DND-41 (cell line): ENCODE results near the gene FBXO11.

Experiments used
- ATAC-seq: fragments of 200-7000 bp; cut with Tn5 transposase; 3 replicates; pipeline ENCODE4 v1.9.1; 2021; ENCODE audit warnings: low read depth; ENCODE audit not compliant: insufficient read depth
- DNase-seq: peaks from one replicate; pipeline ENCODE4 v3.0.0-alpha.2; 2020
- H2AFZ ChIP-seq: 2 replicates; pipeline ENCODE4 v1.6.0; 2012; ENCODE audit warnings: low read depth, low read length
- H3K27ac ChIP-seq: 2 replicates; pipeline ENCODE4 v1.5.1; 2012; ENCODE audit warnings: low read length, inconsistent platforms
- H3K27me3 ChIP-seq: fragments of 200-600 bp; sonication (generic); 2 replicates; pipeline ENCODE4 v1.6.0; 2012; ENCODE audit warnings: low read length, mild to moderate bottlenecking, inconsistent platforms; ENCODE audit not compliant: insufficient read depth, poor library complexity
- H3K36me3 ChIP-seq: 2 replicates; pipeline ENCODE4 v1.5.1; 2012; ENCODE audit warnings: low read length, inconsistent platforms; ENCODE audit not compliant: insufficient read depth
- H3K4me1 ChIP-seq: 2 replicates; pipeline ENCODE4 v1.5.1; 2012; ENCODE audit warnings: mild to moderate bottlenecking, low read length; ENCODE audit not compliant: insufficient read depth
- H3K4me2 ChIP-seq: 2 replicates; pipeline ENCODE4 v1.6.0; 2012; ENCODE audit warnings: mild to moderate bottlenecking, moderate library complexity, low read length, inconsistent platforms; ENCODE audit not compliant: insufficient read depth
- H3K4me3 ChIP-seq, 2 experiments: fragments of 200-600 bp in 1 of 2; shearing (Covaris generic) in 1 of 2; 2 replicates each; pipeline ENCODE4 v1.5.1; 2012 to 2016; ENCODE audit warnings: inconsistent platforms in 2 of 2, low read length in 2 of 2, mild to moderate bottlenecking in 2 of 2, low read depth in 1 of 2, moderate library complexity in 1 of 2
- H3K79me2 ChIP-seq: 2 replicates; pipeline ENCODE4 v1.6.0; 2012; ENCODE audit warnings: low read length, inconsistent platforms; ENCODE audit not compliant: insufficient read depth
- H3K9ac ChIP-seq: 2 replicates; pipeline ENCODE4 v1.6.0; 2012; ENCODE audit warnings: low read depth, mild to moderate bottlenecking, inconsistent platforms, low read length, moderate library complexity
- H3K9me3 ChIP-seq: 2 replicates; pipeline ENCODE4 v1.5.1; 2012; ENCODE audit warnings: low read length, moderate library complexity, mild to moderate bottlenecking, inconsistent platforms; ENCODE audit not compliant: insufficient read depth, severe bottlenecking
- H4K20me1 ChIP-seq: 2 replicates; pipeline ENCODE4 v1.6.0; 2012; ENCODE audit warnings: low read length; ENCODE audit not compliant: insufficient read depth
- EZH2 ChIP-seq: IDR thresholded peaks from 3 replicates; pipeline ENCODE4 v1.6.1; 2012; ENCODE audit warnings: borderline replicate concordance, low read depth, mild to moderate bottlenecking, moderate library complexity, low read length, inconsistent platforms; ENCODE audit not compliant: severe bottlenecking
- TF ChIP-seq, protein P1 (sequence below): IDR thresholded peaks from 2 replicates; pipeline ENCODE4 v1.5.1; 2012; ENCODE audit warnings: borderline replicate concordance, low read length, moderate library complexity, mild to moderate bottlenecking; ENCODE audit not compliant: poor library complexity, severe bottlenecking; ENCODE audit errors: extremely low read depth

FBXO11 gene

DNA sequence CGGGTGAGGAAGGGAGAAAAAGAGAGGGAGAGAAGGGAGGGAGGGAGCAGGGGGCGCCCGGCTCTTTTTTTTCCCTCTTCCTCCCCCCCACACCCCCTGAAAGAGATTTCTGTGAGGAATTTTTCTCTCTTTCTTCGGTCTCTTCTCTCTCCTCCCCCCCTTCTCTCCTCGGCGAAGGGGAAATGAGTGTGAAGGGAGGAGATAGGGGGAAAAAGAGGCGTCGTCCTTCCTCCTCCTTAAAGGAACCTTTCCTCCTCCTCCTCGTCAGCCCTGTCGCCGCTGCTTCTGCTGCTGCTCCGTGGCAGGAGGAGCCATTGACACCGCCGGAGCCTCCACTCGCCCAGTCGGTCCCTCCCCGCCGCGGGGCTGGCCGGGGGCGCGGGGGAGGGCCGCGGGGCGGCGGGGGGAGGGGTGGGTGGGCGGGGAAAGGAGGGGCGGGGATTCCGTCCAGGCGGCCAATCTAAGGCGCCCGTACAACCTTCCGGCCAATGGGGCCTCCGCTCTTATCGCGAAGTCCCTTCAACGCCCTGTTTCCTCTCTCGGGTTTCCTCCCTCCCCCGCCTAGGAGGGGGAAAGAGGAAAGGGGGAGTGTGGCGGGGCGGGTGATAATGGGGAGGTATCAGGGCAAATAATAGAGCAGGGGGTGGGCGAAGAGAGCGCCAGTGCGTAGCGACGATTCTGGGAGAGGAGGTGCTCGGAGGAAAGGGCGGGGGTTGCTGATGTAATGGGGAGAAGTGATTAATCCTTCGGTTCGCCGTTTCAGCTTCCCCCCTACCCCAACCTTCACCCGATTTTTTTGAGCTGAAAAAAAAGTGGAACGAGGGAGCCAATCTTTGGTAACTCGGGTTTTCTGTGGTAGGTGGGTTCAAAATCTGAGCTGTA lies at the start of gene FBXO11:
TSS of gene FBXO11 (minus strand) at position 342 of the 882 bp plus-strand sequence. CDS start 778 bp downstream, outside the sequence.
- peak within 1 kb of the TSS; percentile 79 for H2AFZ ChIP-seq
- H3K9me3 ChIP-seq, result no peaks in the 10 kb centered on the region
- H3K4me3 ChIP-seq, result peak within 1 kb of the TSS; percentile 84 to 93
- H4K20me1 ChIP-seq, result peaks cover 34% of the 10 kb centered on the region
- H3K36me3 ChIP-seq, result peaks cover 4% of the 10 kb centered on the region; the same call in 1 of the 2 replicates
- no peaks in the 10 kb centered on the region for H3K27me3 ChIP-seq
- ATAC-seq (peak; percentile 81), DNase-seq (peak; percentile 98)
- H3K79me2 ChIP-seq, result peaks cover 44% of the 10 kb centered on the region
- TF ChIP-seq, protein P1, sequence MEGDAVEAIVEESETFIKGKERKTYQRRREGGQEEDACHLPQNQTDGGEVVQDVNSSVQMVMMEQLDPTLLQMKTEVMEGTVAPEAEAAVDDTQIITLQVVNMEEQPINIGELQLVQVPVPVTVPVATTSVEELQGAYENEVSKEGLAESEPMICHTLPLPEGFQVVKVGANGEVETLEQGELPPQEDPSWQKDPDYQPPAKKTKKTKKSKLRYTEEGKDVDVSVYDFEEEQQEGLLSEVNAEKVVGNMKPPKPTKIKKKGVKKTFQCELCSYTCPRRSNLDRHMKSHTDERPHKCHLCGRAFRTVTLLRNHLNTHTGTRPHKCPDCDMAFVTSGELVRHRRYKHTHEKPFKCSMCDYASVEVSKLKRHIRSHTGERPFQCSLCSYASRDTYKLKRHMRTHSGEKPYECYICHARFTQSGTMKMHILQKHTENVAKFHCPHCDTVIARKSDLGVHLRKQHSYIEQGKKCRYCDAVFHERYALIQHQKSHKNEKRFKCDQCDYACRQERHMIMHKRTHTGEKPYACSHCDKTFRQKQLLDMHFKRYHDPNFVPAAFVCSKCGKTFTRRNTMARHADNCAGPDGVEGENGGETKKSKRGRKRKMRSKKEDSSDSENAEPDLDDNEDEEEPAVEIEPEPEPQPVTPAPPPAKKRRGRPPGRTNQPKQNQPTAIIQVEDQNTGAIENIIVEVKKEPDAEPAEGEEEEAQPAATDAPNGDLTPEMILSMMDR, result peak; percentile 82
- no peak for TF ChIP-seq EZH2
- peak within 1 kb of the TSS; percentile 68 for H3K4me2 ChIP-seq
- peaks cover 38% of the 10 kb centered on the region for H3K4me1 ChIP-seq
- peak within 1 kb of the TSS; percentile 94 for H3K9ac ChIP-seq
- H3K27ac ChIP-seq, result peak within 1 kb of the TSS; percentile 98

DNA sequence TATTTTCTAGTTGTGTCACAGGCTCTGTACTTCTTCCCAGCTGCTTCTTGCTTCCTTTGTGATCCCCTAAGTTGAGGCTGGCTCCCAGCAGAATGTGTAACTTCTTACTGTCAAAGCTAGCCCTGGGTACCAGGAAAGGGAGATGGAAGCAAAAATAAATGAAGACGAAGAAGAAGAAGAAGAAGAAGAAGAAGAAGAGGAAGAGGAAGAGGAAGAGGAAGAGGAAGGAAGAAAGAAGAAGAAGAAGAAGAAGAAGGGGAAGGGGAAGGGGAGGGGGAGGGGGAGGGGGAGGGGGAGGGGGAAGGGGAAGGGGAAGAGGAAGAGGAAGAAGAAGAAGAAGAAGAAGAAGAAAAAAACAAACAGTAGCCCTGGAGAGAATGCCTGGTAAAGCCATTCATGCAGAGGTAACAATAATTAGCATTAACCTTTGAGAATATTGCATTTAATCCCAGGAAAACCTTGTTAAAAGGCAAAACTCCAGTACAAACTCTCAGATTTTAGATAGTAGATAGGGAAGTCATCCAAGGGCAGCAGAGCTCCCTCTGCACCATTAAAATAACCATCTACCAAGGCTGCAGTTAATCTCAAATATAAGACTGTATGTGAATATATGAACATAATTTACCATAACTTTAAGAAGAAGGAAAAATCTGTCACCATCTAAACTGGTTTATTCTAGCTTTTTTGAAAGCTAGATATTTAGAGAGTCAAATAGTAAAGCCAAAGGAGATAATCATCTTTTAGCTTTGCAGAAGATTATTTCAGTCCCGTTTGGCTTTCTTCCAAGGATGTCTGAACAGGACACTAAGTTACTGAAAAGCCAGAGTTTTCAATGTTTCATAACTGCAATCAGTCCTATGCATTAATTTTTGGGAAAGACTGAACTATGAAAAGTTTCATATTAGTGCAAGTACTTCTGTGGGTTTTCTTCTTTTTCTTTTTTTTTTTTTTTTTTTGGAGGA lies 44.3 kb upstream of the FBXO11 start:
- H3K9ac ChIP-seq, result no peak overlapping the region
- no peak overlapping the region for H3K4me2 ChIP-seq
- no peaks in the 10 kb centered on the region for H3K36me3 ChIP-seq
- DNase-seq (no peak), ATAC-seq (no peak)
- no peaks in the 10 kb centered on the region for H3K9me3 ChIP-seq
- H3K4me1 ChIP-seq, result no peaks in the 10 kb centered on the region
- no peak overlapping the region for H3K27ac ChIP-seq
- TF ChIP-seq EZH2, result no peak
- TF ChIP-seq, protein P1, result no peak
- H3K27me3 ChIP-seq, result peaks cover 3% of the 10 kb centered on the region
- H3K79me2 ChIP-seq, result no peaks in the 10 kb centered on the region
- H3K4me3 ChIP-seq, result no peak overlapping the region
- no peak overlapping the region for H2AFZ ChIP-seq
- H4K20me1 ChIP-seq, result no peaks in the 10 kb centered on the region

DNA sequence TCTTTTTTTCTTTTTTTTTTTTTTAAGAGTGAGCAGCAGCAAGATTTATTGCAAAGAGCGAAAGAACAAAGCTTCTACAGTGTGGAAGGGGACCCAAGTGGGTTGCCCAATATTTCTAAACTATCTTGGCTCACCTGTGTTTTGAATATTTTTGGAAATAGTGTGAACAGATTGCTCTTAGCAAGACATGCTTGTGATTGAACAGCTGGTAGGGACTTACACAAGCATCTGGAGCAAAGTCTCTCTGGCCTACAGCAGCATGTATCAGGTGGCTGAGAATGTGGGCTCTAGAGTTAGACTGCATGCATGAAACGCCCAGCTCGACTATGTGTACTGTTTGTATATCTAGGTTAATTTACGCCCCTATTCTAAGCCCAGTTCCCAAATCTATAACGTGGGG lies 40.3 kb upstream of the FBXO11 start:
- DNase-seq, result no peak
- H4K20me1 ChIP-seq, result no peaks in the 10 kb centered on the region
- no peak for TF ChIP-seq EZH2
- TF ChIP-seq, protein P1, result no peak
- H3K27me3 ChIP-seq, result peaks cover 3% of the 10 kb centered on the region
- no peak overlapping the region for H3K4me3 ChIP-seq
- H3K4me2 ChIP-seq, result no peak overlapping the region
- H3K27ac ChIP-seq, result no peak overlapping the region
- no peaks in the 10 kb centered on the region for H3K36me3 ChIP-seq
- no peaks in the 10 kb centered on the region for H3K9me3 ChIP-seq
- ATAC-seq, result no peak
- H3K4me1 ChIP-seq, result no peaks in the 10 kb centered on the region
- H2AFZ ChIP-seq, result no peak overlapping the region
- no peaks in the 10 kb centered on the region for H3K79me2 ChIP-seq
- H3K9ac ChIP-seq, result no peak overlapping the region
